ENCODE data around the gene TBC1D4.

The TBC1D4 gene

DNA sequence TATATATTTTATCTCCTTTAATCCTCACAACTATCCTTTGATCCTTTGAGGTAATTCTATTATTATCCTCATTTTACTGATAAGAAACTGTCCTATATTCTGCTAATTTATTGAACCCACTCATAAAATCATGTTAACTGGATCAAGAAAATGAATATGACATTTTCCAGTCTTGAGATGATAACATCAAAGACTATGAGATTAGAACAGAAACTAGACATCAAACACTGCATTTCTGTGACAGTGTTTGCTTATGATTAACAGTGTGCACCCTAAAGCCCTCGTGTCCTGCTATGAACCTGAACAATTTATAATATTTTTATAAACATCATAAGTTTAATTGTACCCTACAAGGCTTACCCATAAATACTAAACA is 96.3 kb downstream of the TBC1D4 start:
- no peak overlapping the region for H3K4me3 ChIP-seq (ENCODE audit: low read depth, low read length)
- TF ChIP-seq, protein P1, sequence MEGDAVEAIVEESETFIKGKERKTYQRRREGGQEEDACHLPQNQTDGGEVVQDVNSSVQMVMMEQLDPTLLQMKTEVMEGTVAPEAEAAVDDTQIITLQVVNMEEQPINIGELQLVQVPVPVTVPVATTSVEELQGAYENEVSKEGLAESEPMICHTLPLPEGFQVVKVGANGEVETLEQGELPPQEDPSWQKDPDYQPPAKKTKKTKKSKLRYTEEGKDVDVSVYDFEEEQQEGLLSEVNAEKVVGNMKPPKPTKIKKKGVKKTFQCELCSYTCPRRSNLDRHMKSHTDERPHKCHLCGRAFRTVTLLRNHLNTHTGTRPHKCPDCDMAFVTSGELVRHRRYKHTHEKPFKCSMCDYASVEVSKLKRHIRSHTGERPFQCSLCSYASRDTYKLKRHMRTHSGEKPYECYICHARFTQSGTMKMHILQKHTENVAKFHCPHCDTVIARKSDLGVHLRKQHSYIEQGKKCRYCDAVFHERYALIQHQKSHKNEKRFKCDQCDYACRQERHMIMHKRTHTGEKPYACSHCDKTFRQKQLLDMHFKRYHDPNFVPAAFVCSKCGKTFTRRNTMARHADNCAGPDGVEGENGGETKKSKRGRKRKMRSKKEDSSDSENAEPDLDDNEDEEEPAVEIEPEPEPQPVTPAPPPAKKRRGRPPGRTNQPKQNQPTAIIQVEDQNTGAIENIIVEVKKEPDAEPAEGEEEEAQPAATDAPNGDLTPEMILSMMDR (IDR thresholded peaks at IDR 0.05; ENCODE audit: control insufficient read depth, extremely low read depth, insufficient read depth): no peak
- DNase-seq (ENCODE audit: low read depth): no peak

DNA sequence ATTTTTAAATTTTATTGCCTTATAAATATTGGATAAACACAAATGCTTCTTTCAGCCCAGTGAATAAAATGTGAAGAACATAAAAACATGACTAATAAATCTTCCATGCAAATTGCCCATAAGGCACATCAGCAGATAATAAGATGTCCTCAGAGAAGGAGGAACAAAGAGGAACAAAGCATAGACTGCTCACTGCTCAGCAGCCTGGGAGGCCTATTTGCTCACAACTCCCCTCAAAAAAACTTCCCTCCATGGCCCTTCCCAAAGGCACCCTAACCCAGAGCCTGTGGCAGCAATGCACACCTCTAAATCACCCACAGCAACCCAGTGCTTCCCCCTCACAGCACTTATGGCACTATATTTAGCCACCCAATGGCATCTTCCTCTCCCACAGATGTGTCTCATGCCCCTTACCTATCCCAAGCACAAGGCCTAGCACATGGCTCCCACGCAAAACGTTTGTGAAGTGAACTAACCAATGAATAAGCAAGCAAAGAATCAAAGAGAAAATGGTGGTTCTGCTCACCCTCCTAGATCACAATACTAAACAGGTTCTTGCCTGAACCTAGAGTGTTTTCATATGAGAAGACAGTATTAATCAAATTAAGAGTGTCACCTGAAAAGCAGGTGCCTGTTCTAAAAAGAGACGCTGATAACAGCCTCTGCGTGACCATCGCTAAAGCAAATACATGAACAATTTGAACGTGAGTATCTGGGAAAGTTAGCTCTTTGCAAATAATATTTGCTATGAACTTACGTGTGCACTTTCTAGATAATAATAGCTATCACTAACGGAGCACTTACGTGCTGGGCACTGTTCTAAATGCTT is 96.9 kb downstream of the TBC1D4 start:
- H3K4me3 ChIP-seq (ENCODE audit: low read depth, low read length): no peak overlapping the region
- TF ChIP-seq, protein P1 (IDR thresholded peaks at IDR 0.05; ENCODE audit: control insufficient read depth, extremely low read depth, insufficient read depth): no peak
- DNase-seq (ENCODE audit: low read depth): no peak

DNA sequence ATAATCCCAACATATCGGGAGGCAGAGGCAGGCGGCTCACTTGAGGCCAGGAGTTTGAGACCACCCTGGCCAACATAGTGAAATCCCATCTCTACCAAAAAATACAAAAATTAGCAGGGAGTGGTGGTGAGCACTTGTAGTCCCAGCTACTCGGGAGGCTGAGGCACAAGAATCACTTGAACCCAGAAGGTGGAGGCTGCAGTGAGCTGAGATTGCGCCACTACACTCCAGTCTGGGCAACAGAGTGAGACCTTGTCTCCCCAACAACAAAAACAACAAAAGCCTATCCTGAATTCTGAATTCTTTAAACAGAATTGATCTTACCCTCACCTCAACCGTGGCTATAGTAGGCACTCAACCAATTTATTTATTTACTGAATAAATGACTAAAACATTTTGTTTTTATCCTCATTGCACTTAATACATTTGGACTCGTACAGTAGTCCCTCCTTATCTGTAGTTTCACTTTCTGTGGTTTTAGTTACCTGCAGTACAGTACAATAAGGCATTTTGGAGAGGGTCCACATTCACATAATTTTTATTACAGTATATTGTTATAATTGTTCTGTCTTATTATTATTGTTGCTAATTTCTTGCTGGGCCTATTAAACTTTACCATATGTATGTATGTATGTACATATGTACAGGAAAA is 98.8 kb downstream of the TBC1D4 start:
- no peak overlapping the region for H3K4me3 ChIP-seq (ENCODE audit: low read depth, low read length)
- no peak for DNase-seq (ENCODE audit: low read depth)
- TF ChIP-seq, protein P1 (IDR thresholded peaks at IDR 0.05; ENCODE audit: control insufficient read depth, extremely low read depth, insufficient read depth): no peak

- DNase-seq (ENCODE audit: low read depth): no peak
- TF ChIP-seq, protein P1 (IDR thresholded peaks at IDR 0.05; ENCODE audit: control insufficient read depth, extremely low read depth, insufficient read depth): no peak
- no peak overlapping the region for H3K4me3 ChIP-seq (ENCODE audit: low read depth, low read length)
Measured at GRCh38 chr13:75378301-75378700, 103.7 kb downstream of the TBC1D4 start.

DNA sequence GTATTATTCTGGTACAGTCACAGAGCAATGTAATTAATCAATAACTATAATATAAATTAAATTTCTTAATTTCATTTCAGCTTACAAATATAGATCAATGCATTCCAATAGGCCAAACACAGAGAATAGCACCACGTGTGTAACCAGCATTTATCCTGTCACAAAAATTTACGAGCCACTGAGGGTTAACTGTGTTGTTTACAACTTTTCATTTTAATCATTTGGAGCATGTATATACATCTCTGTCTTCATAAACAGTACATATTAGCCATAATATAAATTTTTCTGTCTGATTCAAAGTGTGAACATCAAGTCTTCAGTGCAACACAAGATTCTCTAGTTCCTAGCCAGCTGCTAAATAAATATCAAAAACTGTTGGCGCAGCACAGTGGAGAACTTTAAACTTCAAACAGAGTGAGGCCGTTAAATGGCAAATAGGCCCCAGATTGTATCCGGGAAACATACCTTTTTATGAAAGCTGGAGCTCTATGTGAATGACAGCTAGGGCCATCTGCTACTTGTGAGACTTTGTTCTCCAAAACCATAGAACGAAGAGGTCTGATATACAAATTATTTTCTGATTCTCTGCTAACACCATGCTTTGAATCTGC is 105.1 kb downstream of the TBC1D4 start:
- TF ChIP-seq, protein P1 (IDR thresholded peaks at IDR 0.05; ENCODE audit: control insufficient read depth, extremely low read depth, insufficient read depth): no peak
- no peak overlapping the region for H3K4me3 ChIP-seq (ENCODE audit: low read depth, low read length)
- DNase-seq (ENCODE audit: low read depth): no peak

DNA sequence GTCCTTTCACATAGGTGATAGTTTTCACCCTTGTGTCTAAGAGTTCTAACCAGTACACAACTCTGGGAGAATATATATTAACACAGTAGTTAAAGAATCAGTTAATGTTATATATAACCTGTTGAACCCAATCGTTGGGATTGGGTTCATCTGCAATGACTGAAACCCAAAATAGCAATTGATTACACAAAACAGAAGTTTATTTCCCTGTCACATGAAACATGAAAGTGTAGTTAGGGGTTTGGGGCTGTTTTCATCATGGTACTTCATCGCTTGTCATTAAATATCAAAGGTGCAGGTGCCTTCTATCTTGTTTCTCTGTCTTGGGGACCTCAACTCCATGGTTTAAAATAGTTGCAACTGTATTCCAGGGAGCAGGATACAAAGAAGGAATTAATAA is 106.6 kb downstream of the TBC1D4 start:
- TF ChIP-seq, protein P1 (IDR thresholded peaks at IDR 0.05; ENCODE audit: control insufficient read depth, extremely low read depth, insufficient read depth): no peak
- no peak for DNase-seq (ENCODE audit: low read depth)
- no peak overlapping the region for H3K4me3 ChIP-seq (ENCODE audit: low read depth, low read length)

Data from LNCaP clone FGC (cell line).